ENCODE results near the gene C21orf91. TPM values are rescaled to one million over a fixed set of nuclear protein-coding genes. Genes with fewer than 3 reads are reported as not detected.

C21orf91 gene
- 18.2 TPM for total RNA-seq

GRCh38 chr21:17819114-17819876 lies at the start of gene C21orf91:
TSS of gene C21orf91 (minus strand) at chr21:17819356. CDS start at chr21:17818318, 1,038 bp downstream.
- peak; percentile 95 for ATAC-seq

GRCh38 chr21:17866590-17866989 lies 47.4 kb upstream of the C21orf91 start:
- no peak for ATAC-seq

- no peak for ATAC-seq
These were observed 40.5 kb upstream of the C21orf91 start for GRCh38 chr21:17859661-17860060.

GRCh38 chr21:17858747-17859146 lies 39.6 kb upstream of the C21orf91 start:
- ATAC-seq, result no peak

GRCh38 chr21:17854745-17855144 lies 35.6 kb upstream of the C21orf91 start:
- ATAC-seq, result no peak

- ATAC-seq, result no peak
These were observed 34.5 kb upstream of the C21orf91 start for GRCh38 chr21:17853393-17854275.

- ATAC-seq, result peak; percentile 47
These were observed 29.1 kb upstream of the C21orf91 start for GRCh38 chr21:17848228-17848627.

GRCh38 chr21:17841103-17841502 lies 21.9 kb upstream of the C21orf91 start:
- no peak for ATAC-seq

- no peak for ATAC-seq
These were observed 15.6 kb upstream of the C21orf91 start for GRCh38 chr21:17834639-17835354.

- ATAC-seq, result no peak
These were observed 10.3 kb upstream of the C21orf91 start for GRCh38 chr21:17829472-17829871.

GRCh38 chr21:17828223-17828622 lies 9.1 kb upstream of the C21orf91 start:
- ATAC-seq, result no peak

- ATAC-seq, result no peak
These were observed 4.7 kb upstream of the C21orf91 start for GRCh38 chr21:17823846-17824245.

GRCh38 chr21:17821121-17821520 lies 2.0 kb upstream of the C21orf91 start:
- no peak for ATAC-seq

GRCh38 chr21:17819877-17820229 lies 697 bp upstream of the C21orf91 start:
- peak; percentile 33 for ATAC-seq

GRCh38 chr21:17818186-17819113 lies 706 bp downstream of the C21orf91 start:
- peak; percentile 48 for ATAC-seq

- ATAC-seq, result no peak
These were observed 5.8 kb downstream of the C21orf91 start for GRCh38 chr21:17813353-17813752.

GRCh38 chr21:17805966-17806365 lies 13.2 kb downstream of the C21orf91 start:
- ATAC-seq, result no peak

- no peak for ATAC-seq
These were observed 15.6 kb downstream of the C21orf91 start for GRCh38 chr21:17803536-17803935.

GRCh38 chr21:17802572-17802971 lies 16.6 kb downstream of the C21orf91 start:
- no peak for ATAC-seq

- no peak for ATAC-seq
These were observed 19.6 kb downstream of the C21orf91 start for GRCh38 chr21:17799414-17800164.

GRCh38 chr21:17798796-17799195 lies 20.4 kb downstream of the C21orf91 start:
- ATAC-seq, result no peak

Measured in esophagus mucosa (tissue), 1 donor.